ENCODE measurements around the gene EIF2B4. TPM values are rescaled to one million over a fixed set of nuclear protein-coding genes. Genes with fewer than 3 reads are reported as not detected.

EIF2B4 gene
- total and polyA plus RNA-seq, 2 of the 13 experiments (the other 11 are each of a cell fraction or from before 2014, with no cell fraction given) = 91.5 to 96.4 TPM

GRCh38 chr2:27322766-27323595 is 47.2 kb downstream of the EIF2B4 start, which contains the start of gene MPV17 (continued):
- TF ChIP-seq, protein P1, sequence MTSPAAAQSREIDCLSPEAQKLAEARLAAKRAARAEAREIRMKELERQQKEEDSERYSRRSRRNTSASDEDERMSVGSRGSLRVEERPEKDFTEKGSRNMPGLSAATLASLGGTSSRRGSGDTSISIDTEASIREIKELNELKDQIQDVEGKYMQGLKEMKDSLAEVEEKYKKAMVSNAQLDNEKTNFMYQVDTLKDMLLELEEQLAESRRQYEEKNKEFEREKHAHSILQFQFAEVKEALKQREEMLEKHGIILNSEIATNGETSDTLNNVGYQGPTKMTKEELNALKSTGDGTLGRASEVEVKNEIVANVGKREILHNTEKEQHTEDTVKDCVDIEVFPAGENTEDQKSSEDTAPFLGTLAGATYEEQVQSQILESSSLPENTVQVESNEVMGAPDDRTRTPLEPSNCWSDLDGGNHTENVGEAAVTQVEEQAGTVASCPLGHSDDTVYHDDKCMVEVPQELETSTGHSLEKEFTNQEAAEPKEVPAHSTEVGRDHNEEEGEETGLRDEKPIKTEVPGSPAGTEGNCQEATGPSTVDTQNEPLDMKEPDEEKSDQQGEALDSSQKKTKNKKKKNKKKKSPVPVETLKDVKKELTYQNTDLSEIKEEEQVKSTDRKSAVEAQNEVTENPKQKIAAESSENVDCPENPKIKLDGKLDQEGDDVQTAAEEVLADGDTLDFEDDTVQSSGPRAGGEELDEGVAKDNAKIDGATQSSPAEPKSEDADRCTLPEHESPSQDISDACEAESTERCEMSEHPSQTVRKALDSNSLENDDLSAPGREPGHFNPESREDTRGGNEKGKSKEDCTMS (CRISPR knock-in tag; conservative IDR thresholded peaks at IDR 0.05) = no peak
- TF ChIP-seq ZNF3 (CRISPR knock-in tag; IDR thresholded peaks at IDR 0.05) (no peak), MBD4 (IDR thresholded peaks at IDR 0.05; ENCODE audit: borderline replicate concordance, low read length) (peak; percentile 43; the same call in 1 of the 2 replicates), ZNF343 (CRISPR knock-in tag; IDR thresholded peaks at IDR 0.05) (no peak), MTF2 (CRISPR knock-in tag; IDR thresholded peaks at IDR 0.05; ENCODE audit: borderline replicate concordance) (peak; percentile 93), HOXA3 (CRISPR knock-in tag; IDR thresholded peaks at IDR 0.05) (peak; percentile 84), TARDBP (CRISPR knock-in tag; IDR thresholded peaks at IDR 0.05) (peak; percentile 73), ZNF224 (CRISPR knock-in tag; IDR thresholded peaks at IDR 0.05) (peak; percentile 85; the same call in 1 of the 2 replicates), ZMYM2 (CRISPR knock-in tag; IDR thresholded peaks at IDR 0.05) (no peak), ZNF282 (IDR thresholded peaks at IDR 0.05; ENCODE audit: partially characterized antibody) (no peak), ZNF10 (CRISPR knock-in tag; IDR thresholded peaks at IDR 0.05; ENCODE audit: borderline replicate concordance, low read depth) (no peak), ZNF75D (CRISPR knock-in tag; IDR thresholded peaks at IDR 0.05; ENCODE audit: borderline replicate concordance) (no peak), PITX1 (CRISPR knock-in tag; IDR thresholded peaks at IDR 0.05) (peak; percentile 76; the same call in 1 of the 2 replicates), MYC (CRISPR knock-in tag; IDR thresholded peaks at IDR 0.05; ENCODE audit: borderline replicate concordance) (peak; percentile 96), ZNF569 (CRISPR knock-in tag; IDR thresholded peaks at IDR 0.05; ENCODE audit: borderline replicate concordance) (peak; percentile 46; the same call in 1 of the 2 replicates), ZFP90 (CRISPR knock-in tag; IDR thresholded peaks at IDR 0.05; ENCODE audit: borderline replicate concordance) (peak; percentile 86), SETDB1 (CRISPR knock-in tag; IDR thresholded peaks at IDR 0.05; ENCODE audit: borderline replicate concordance) (no peak), ZFP82 (CRISPR knock-in tag; IDR thresholded peaks at IDR 0.05; ENCODE audit: borderline replicate concordance) (peak; percentile 80; the same call in 1 of the 2 replicates), CREM (IDR thresholded peaks at IDR 0.05) (peak; percentile 81), CREM (CRISPR knock-in tag; IDR thresholded peaks at IDR 0.05) (no peak), ZNF616 (CRISPR knock-in tag; IDR thresholded peaks at IDR 0.05; ENCODE audit: low read depth) (no peak; the same call in 1 of the 2 replicates)
- TF ChIP-seq, protein P2, sequence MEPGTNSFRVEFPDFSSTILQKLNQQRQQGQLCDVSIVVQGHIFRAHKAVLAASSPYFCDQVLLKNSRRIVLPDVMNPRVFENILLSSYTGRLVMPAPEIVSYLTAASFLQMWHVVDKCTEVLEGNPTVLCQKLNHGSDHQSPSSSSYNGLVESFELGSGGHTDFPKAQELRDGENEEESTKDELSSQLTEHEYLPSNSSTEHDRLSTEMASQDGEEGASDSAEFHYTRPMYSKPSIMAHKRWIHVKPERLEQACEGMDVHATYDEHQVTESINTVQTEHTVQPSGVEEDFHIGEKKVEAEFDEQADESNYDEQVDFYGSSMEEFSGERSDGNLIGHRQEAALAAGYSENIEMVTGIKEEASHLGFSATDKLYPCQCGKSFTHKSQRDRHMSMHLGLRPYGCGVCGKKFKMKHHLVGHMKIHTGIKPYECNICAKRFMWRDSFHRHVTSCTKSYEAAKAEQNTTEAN (CRISPR knock-in tag; conservative IDR thresholded peaks at IDR 0.05) = peak; percentile 60; the same call in 1 of the 2 replicates
- TF ChIP-seq, protein P3, sequence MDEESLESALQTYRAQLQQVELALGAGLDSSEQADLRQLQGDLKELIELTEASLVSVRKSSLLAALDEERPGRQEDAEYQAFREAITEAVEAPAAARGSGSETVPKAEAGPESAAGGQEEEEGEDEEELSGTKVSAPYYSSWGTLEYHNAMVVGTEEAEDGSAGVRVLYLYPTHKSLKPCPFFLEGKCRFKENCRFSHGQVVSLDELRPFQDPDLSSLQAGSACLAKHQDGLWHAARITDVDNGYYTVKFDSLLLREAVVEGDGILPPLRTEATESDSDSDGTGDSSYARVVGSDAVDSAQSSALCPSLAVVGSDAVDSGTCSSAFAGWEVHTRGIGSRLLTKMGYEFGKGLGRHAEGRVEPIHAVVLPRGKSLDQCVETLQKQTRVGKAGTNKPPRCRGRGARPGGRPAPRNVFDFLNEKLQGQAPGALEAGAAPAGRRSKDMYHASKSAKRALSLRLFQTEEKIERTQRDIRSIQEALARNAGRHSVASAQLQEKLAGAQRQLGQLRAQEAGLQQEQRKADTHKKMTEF (CRISPR knock-in tag; IDR thresholded peaks at IDR 0.05) = peak; percentile 86
- TF ChIP-seq, protein P4, sequence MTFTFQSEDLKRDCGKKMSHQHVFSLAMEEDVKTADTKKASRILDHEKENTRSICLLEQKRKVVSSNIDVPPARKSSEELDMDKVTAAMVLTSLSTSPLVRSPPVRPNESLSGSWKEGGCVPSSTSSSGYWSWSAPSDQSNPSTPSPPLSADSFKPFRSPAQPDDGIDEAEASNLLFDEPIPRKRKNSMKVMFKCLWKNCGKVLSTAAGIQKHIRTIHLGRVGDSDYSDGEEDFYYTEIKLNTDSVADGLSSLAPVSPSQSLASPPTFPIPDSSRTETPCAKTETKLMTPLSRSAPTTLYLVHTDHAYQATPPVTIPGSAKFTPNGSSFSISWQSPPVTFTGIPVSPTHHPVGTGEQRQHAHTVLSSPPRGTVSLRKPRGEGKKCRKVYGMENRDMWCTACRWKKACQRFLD (CRISPR knock-in tag; IDR thresholded peaks at IDR 0.05; ENCODE audit: borderline replicate concordance) = peak; percentile 91; the same call in 1 of the 2 replicates
